Measurements from ENCODE around the gene HIP1.

DNA sequence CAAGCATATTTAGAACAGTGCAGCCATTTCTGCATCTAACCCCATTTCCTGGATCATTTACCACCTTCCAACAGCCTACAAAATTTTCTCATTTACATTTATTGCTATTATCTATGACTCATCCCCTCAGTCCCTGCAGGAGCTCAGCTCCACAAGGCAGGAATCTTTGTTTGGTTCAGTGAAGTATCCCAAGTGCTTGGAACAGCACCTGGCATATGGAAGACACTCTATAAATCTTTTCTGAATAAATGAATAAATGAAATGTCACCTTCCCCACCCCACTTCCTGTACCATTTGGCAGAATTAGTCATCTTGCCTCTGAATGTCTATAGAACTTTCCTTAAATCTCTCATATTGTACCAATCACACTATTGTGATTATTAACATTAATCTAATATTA is 110.7 kb downstream of the HIP1 start:
- TF ChIP-seq MAZ (IDR thresholded peaks at IDR 0.05; ENCODE audit: borderline replicate concordance, low read depth, low read length) (no peak), TP53 (CRISPR knock-in tag; IDR thresholded peaks at IDR 0.05) (no peak), BHLHE40 (IDR thresholded peaks at IDR 0.05; ENCODE audit: low read depth, low read length) (no peak), POLR2A (IDR thresholded peaks at IDR 0.05; ENCODE audit: low read length) (no peak), JUN (IDR thresholded peaks at IDR 0.05) (no peak), ELK1 (IDR thresholded peaks at IDR 0.05; ENCODE audit: low read depth, low read length) (no peak), KDM5A (IDR thresholded peaks at IDR 0.05) (no peak)
- TF ChIP-seq, protein P1, sequence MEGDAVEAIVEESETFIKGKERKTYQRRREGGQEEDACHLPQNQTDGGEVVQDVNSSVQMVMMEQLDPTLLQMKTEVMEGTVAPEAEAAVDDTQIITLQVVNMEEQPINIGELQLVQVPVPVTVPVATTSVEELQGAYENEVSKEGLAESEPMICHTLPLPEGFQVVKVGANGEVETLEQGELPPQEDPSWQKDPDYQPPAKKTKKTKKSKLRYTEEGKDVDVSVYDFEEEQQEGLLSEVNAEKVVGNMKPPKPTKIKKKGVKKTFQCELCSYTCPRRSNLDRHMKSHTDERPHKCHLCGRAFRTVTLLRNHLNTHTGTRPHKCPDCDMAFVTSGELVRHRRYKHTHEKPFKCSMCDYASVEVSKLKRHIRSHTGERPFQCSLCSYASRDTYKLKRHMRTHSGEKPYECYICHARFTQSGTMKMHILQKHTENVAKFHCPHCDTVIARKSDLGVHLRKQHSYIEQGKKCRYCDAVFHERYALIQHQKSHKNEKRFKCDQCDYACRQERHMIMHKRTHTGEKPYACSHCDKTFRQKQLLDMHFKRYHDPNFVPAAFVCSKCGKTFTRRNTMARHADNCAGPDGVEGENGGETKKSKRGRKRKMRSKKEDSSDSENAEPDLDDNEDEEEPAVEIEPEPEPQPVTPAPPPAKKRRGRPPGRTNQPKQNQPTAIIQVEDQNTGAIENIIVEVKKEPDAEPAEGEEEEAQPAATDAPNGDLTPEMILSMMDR (IDR thresholded peaks at IDR 0.05), result no peak
- TF ChIP-seq, protein P2, sequence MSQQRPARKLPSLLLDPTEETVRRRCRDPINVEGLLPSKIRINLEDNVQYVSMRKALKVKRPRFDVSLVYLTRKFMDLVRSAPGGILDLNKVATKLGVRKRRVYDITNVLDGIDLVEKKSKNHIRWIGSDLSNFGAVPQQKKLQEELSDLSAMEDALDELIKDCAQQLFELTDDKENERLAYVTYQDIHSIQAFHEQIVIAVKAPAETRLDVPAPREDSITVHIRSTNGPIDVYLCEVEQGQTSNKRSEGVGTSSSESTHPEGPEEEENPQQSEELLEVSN (IDR thresholded peaks at IDR 0.05; ENCODE audit: borderline replicate concordance, low read depth), result no peak
